GM18861 (cell line): ENCODE data around the gene MECP2.

Experiments used
- ATAC-seq: cut with Tn5 transposase; IDR thresholded peaks from one replicate; pipeline ENCODE4 v1.9.1; 2021; ENCODE audit not compliant: unreplicated experiment

MECP2 gene

GRCh38 chrX:154116426-154117211 is 19.1 kb upstream of the MECP2 start:
- ATAC-seq, result no peak

GRCh38 chrX:154115750-154116149 is 18.2 kb upstream of the MECP2 start:
- ATAC-seq, result no peak

GRCh38 chrX:154115071-154115470 is 17.6 kb upstream of the MECP2 start:
- ATAC-seq, result no peak

GRCh38 chrX:154114652-154115051 is 17.1 kb upstream of the MECP2 start:
- ATAC-seq, result no peak

- ATAC-seq, result no peak
Measured at GRCh38 chrX:154113729-154114128, 16.2 kb upstream of the MECP2 start.

- no peak for ATAC-seq
Measured at GRCh38 chrX:154098551-154098950, 1.0 kb upstream of the MECP2 start.

- ATAC-seq, result peak; percentile 25
Measured at GRCh38 chrX:154097003-154097588, 421 bp downstream of the MECP2 start.

- no peak for ATAC-seq
Measured at GRCh38 chrX:154096140-154097002, 1.1 kb downstream of the MECP2 start.

- no peak for ATAC-seq
Measured at GRCh38 chrX:154094833-154095232, 2.7 kb downstream of the MECP2 start.

- no peak for ATAC-seq
Measured at GRCh38 chrX:154093965-154094364, 3.6 kb downstream of the MECP2 start.

GRCh38 chrX:154092371-154092770 is 5.1 kb downstream of the MECP2 start:
- no peak for ATAC-seq

- ATAC-seq, result no peak
Measured at GRCh38 chrX:154091678-154092077, 5.8 kb downstream of the MECP2 start.

GRCh38 chrX:154090731-154091130 is 6.8 kb downstream of the MECP2 start:
- no peak for ATAC-seq

GRCh38 chrX:154084449-154085300 is 12.8 kb downstream of the MECP2 start:
- no peak for ATAC-seq

- ATAC-seq, result no peak
Measured at GRCh38 chrX:154083126-154083517, 14.4 kb downstream of the MECP2 start.

GRCh38 chrX:154082396-154083125 is 15.0 kb downstream of the MECP2 start:
- ATAC-seq, result no peak

- no peak for ATAC-seq
Measured at GRCh38 chrX:154077101-154077500, 20.4 kb downstream of the MECP2 start.

- no peak for ATAC-seq
Measured at GRCh38 chrX:154074199-154074598, 23.3 kb downstream of the MECP2 start.

- no peak for ATAC-seq
Measured at GRCh38 chrX:154072192-154072591, 25.3 kb downstream of the MECP2 start.

- ATAC-seq, result no peak
Measured at GRCh38 chrX:154068560-154068959, 29.0 kb downstream of the MECP2 start.
